ENCODE measurements around the gene COG4.

The COG4 gene

DNA sequence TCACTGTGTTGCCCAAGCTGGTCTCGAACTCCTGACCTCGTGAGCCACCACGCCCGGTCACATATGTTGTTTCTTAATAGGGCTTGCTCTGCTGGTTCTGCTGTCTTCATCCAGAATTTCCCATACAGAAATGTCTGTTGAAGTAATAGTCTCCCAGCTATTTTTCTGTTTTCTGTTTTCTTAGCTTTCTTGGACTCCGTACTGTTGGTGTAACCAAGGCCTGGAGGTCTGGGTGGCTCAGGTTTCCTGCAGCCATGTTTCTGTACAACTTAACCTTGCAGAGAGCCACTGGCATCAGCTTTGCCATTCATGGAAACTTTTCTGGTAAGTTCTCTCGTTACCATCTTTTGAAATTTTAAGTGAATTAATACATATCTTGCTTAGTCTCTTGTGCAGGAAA, 3.0 kb upstream of the COG4 start:
- no peak for DNase-seq

DNA sequence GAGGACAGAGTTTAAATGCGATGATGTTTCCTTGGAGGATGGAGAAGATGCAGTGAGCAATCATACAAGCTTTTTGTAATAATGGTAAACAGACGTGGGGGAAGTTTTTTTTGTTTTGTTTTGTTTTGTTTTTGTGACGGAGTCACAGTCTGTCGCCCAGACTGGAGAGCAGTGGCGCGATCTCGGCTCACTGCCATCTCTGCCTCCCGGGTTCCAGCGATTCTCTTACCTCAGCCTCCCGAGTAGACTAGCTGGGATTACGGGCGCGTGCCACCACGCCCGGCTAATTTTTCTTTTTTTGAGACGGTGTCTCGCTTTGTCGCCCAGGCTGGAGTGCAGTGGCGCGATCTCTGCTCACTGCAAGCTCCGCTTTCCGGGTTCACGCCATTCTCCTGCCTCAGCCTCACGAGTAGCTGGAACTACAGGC, 1.1 kb upstream of the COG4 start:
- peak; percentile 29 for DNase-seq

DNA sequence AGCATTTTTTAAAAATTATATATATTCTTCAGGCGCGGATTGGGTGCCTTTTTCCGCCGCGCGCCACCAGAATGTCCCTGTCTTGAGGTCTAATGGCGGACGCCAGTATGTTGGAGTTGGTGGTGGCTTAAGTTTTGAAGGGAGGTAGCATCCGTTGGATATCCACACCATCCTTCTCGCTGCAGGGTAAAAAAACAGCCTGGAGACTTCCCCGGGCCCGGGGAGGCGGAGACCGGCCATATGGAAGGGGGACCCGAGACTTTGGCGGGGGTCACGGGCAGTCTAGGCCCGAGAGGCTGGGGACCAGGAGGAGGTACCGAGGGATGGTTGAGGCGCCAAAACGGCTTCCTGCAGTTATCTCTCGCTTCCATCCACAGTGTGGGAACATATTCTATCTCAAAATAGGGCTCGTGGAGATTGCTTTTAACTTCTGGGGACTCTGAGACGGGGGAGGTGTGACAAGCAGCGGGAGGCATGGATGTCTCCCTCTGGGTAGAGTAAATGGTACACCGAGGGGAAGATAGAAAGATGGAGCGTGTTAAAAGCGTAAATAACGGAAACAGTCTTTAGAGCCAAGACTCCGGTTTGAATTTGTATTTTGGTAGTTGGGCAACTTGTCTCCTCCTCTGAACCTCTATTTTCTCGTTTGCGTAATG, 517 bp upstream of the COG4 start, which contains the start of gene SF3B3:
Gene SF3B3 (plus strand): TSS at position 74 of the 656 bp plus-strand sequence. CDS start 2,841 bp downstream, outside the sequence.
- peak; percentile 72 for DNase-seq

- DNase-seq, result no peak
Measured at GRCh38 chr16:70522216-70523075, 908 bp downstream of the COG4 start.

DNA sequence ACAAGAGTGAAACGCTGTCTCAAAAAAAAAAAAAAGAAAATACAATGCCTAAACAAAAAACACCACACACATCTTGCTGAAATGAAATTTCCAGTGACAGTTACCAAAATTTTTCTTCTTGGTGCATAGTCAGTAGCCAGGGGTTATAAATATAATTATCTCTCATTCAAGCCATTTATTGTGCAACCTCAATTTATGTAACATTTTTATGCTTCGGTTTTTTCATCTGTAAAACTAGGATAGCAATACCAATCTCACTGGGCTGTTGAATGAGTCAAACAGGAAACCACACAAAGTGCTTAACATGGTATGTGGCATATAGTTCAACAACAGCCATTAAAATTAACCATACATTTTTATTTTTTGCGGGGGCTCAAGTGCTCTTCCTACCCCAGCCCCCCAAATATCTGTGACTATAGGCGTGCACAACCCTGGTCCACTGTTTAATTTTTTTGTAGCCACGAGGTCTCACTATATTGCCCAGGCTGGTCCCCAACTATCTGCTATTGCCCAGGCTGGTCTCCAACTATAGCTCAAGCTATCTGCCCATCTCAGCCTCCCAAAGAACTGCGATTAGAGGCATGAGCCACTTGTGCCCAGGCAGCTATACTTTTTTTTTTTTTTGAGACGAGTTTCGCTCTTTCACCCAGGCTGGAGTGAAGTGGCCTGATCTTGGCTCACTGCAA, 2.6 kb downstream of the COG4 start:
- no peak for DNase-seq

- no peak for DNase-seq
Measured at GRCh38 chr16:70512456-70512855, 10.9 kb downstream of the COG4 start.

GRCh38 chr16:70511833-70512232, 11.5 kb downstream of the COG4 start:
- no peak for DNase-seq

DNA sequence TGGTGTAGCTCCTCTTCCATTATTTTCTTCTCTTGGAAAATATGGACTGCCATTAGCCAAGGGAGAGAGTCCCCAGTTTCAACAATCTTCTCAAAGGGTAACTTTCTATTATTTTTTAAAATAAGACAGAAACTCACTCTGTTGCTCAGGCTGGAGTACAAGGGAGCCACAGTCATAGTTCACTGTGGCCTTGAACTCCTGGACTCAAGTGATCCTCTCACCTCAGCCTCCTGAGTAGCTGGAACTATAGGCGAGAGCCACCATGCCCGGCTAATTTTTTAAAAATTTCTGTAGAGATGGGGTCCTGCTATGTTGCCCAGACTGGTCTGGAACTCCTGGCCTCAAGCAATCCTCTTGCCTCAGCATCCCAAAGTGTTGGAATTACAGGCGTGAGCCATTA, 13.1 kb downstream of the COG4 start:
- DNase-seq, result no peak

GRCh38 chr16:70508752-70509151, 14.6 kb downstream of the COG4 start:
- DNase-seq, result no peak

GRCh38 chr16:70496513-70496912, 26.8 kb downstream of the COG4 start:
- no peak for DNase-seq

- no peak for DNase-seq
Measured at GRCh38 chr16:70495425-70496182, 27.8 kb downstream of the COG4 start.

DNA sequence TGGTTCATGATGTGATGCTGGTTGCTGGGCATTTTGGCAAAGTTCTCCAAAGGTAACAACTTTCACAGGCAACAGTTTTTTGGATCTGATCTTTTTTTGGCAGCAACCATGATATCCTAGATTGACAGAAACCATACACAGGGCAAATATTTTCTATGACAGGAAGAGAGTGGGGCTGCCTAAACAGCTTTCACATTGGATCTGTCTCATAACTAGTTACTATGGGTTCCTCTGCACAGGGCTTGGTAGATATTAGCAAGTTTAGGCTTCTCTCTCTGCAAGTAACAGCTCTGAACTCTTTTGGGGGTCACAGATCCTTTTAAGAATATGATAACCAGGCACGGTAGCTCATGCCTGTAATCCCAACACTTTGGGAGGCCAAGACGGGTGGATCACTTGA, 28.6 kb downstream of the COG4 start:
- no peak for DNase-seq

DNA sequence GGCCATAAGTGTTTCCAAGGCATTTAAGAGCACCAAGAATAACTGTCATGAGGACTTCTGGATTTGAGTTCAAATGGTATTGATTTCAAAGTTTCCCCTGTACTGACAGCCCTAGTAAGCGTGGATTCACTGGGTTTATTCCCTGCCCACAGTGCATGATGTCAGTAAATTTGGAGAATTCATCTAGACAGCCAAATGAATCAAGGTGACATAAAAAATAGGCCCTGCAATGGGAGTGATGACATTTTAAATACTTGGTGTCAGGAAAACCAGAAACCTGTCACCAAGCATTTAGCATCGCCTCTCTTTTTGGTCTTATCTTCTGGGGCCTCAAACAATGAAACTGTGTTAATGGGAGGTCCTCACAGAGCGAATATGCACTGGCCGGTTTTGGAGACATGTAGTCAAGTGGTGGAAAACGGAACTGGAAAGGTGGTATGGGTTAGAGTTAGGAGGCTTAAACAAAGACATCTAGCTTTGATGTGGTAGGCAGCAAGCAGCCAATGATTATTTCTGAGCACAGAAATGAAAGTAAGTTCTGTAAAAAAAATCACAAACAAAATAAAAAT, 29.1 kb downstream of the COG4 start:
- DNase-seq, result no peak

DNA sequence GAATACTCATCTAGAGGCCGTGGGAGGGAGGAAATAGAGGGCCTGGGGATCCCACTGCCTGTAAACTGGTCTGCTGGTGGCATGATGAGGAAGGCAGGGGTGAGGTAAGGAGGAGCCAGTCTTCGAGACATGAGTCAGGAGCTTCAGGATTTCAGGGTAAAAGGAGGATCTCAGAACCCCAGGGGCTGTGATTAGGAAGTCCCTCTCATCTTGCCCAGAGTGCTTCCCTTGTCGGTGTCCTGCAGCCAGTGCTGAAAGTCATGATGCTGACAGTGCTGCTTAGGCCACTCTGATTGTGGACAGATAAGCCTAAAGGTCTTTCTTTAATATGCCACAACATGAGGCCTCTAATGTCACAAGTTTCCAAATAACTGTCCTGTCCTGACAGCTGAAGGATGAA, 29.6 kb downstream of the COG4 start:
- no peak for DNase-seq

GRCh38 chr16:70490261-70490660, 33.1 kb downstream of the COG4 start:
- no peak for DNase-seq

- no peak for DNase-seq
Measured at GRCh38 chr16:70484867-70485266, 38.5 kb downstream of the COG4 start.

GRCh38 chr16:70483426-70483825, 39.9 kb downstream of the COG4 start:
- no peak for DNase-seq

- DNase-seq, result no peak
Measured at GRCh38 chr16:70482624-70483023, 40.7 kb downstream of the COG4 start.

DNA sequence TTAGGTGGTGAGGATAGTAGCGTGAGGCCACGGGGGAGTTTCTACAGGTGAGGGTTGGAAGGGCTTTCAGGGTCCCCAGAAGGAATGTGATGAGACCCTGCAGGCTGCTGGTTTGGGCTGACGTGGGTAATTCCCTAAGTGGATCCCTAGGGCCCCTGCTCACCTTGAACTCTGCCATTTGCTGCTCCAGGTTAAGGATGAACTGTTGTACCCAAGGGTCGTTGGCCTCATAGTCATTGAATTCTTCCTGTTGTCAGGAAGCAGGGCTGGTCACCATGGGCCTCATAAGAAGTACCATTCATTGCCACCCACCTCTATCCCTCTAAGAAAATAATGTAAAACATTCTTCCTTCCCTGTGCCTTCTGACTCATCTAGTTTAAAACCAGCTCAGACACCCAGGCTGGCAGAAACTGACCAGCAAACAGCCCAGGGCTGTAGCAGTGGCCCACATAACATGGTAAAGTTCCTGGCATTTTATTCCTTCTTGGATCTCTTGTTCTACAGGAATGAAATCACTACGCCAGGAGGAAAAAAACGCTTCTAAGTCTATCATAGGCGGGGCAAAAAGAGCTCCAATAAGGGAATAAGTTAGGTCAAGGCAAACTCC, 41.3 kb downstream of the COG4 start:
- no peak for DNase-seq

DNA sequence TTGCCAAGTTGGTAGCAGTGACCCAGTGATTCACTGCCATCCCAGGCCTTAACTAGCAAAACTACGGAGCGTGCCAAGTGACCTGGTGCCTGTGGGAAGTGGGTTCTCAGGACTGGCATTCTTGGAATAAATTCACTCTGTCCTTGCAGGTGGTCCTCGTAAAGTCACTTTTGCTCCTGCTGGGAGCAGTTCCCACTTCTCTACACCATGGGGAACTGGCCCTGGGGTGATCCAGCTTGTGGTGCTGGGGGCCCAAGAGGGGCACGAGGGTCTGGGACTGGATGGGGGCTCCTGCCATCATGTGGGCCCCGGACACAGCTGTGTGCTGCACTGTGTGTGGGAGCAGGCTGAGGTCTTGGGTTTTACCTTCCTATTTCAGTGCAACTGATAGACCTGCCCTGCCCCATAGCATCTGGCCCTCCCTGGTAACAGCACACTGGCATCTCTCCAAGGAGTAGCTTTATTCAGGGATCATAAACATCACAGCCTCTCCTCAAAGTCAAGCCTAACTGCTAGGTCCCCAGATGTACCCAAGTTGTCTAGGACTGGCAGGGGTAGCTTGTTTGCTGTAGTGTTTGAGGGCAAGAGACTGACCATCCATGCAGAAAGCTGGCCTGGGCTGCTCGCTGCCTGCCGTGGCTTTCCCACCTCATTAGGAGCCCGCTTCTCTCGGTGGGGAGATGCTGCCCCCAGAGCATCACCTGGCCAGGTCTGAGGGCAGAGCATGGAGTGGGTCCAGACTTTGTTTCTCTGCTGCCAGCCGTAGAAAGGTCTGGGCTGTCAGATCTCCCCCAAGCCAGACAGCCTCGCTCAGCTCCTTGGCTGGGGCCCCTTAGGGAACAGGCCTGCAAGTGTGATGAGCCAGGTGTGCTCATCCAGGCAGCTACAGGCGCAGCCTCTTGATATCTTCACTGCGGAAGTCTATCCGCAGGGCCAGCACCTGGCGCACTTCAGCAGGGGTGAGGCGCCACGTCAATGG, 42.9 kb downstream of the COG4 start:
- DNase-seq, result no peak

DNA sequence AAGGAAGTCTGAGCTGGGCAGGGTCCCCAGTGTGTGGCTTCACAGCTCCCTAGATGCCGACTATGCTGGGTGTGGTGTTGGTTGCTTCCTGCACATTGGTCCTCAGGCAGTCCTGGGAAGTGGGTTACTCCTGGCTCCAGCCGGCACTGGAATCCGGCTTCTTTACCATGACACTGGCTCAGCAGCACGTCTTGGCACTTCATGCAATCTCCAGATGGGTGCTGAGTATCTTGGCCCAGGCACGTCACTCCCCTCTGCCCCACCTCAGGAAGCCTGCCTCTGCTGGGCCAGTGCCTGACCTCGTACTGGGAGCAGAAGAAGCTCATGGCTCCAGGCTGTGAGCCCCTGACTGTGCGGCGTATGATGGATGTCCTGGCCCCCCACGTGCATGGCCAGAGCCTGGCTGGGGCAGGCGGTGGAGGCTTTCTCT, 44.4 kb downstream of the COG4 start:
- DNase-seq, result no peak
